GM18868 (cell line): ENCODE measurements around the gene KRTAP19-1.
"Not testable (repeated sequence)": the region's sequence is repeated elsewhere in the genome, so short reads cannot be mapped to it uniquely, and the experiment has no call there.

Experiments used
- ATAC-seq: cut with Tn5 transposase; IDR thresholded peaks from one replicate; pipeline ENCODE4 v1.9.1; 2021; ENCODE audit warnings: mild to moderate bottlenecking, moderate library complexity; ENCODE audit not compliant: unreplicated experiment

Gene KRTAP19-1

DNA sequence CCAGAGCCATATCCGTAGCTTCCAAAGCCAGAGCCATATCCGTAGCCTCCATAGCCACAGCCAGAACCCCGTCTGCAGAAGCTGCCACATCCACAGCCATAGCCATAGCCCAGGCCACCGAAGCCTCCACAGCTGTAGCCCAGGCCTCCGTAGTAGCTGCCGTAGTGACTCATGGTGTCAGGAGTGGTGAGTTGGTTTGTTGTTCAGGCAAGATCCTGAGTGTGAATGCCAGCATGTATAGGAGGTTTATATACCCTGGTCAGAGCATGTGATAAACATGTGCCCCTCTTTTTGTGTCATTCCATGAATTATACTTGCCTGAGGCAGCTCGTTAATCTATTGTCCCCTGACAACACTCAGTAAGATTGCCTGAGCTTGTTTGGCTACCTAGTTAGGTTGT, at the start of gene KRTAP19-1:
Gene KRTAP19-1, minus strand, starts transcription at position 223 of the 400 bp plus-strand sequence. Its CDS starts 50 bp downstream, at position 173.
- ATAC-seq, result no peak

DNA sequence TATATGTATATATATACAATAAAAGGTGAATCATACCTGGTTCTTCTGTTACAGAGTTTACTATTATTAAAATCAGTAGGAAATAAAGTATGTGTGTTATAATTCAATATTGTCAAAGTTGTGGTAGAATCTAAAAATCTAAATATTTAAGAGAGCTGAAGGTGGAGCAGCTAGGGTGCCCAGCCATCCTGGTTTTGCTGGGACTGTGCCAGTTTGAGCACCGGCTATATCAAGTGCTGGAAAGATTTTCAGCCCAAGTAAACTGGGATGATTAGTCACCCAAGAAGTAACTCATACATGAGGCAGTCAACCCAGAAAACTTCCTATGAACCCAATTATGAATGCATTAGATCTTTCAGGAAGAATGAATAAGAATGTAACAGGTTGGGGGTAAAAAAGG, 38.7 kb upstream of the KRTAP19-1 start:
- ATAC-seq, result no peak

DNA sequence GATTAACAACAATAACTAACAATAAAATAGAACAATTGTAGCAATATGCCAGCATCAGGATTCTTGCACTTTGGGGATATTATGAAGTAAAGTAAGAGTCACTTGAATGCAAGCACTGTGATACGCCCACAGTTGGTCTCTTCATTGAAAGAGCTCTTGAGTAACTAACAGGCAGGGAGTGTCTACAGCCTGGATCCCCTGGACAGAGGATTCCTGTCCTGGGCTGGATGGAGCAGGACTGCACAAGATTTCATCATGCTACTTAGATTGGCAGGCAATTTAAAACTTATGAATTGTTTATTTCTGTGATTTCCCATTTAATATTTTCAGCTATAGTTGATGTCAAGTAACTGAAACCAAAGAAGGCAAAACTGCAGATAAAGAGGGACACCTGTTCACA, 35.5 kb upstream of the KRTAP19-1 start:
- no peak for ATAC-seq

DNA sequence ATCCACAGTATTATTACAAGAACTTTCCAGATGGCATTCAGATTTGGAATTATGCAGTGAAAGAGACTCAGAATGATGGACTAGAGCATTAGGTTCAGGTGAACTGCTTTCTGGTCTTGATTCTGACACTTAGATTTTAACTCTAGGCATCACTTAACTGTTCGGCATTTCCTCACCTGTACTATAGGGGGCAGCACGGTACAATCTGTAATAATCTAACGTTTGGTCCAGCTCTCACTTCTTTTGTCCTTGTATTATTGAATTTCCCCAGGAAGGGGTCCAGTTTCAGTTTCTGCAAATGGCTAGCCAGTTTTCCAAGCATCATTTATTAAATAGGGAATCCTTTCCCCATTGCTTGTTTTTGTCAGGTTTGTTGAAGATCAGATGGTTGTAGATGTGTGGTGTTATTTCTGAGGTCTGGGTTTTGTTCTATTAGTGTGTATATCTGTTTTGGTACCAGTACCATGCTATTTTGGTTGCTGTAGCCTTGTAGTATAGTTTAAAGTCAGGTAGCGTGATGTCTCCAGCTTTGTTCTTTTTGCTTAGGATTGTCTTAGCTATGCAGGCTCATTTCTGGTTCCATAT, 25.5 kb upstream of the KRTAP19-1 start:
- not testable (repeated sequence) for ATAC-seq

DNA sequence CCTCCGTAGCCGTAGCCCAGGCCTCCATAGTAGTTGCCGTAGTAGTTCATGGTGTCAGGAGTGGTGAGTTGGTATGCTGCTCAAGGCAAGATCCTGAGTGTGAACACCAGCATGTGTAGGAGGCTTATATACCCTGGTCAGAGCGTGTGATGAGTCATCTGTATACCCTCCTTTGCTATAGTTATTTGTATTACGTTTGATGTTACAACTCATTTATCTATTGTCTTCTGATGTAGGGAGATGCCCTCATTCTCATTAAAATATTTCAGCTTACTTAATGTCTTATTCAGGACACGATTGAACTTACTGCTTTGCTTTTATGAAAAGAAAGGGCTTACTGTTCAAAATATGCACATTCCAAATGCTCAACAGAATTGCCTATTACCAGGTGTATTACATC, 21.9 kb upstream of the KRTAP19-1 start, which contains the start of gene KRTAP19-5:
Gene KRTAP19-5, minus strand, starts transcription at position 101 of the 400 bp plus-strand sequence. Its CDS starts 51 bp downstream, at position 50.
- no peak for ATAC-seq

DNA sequence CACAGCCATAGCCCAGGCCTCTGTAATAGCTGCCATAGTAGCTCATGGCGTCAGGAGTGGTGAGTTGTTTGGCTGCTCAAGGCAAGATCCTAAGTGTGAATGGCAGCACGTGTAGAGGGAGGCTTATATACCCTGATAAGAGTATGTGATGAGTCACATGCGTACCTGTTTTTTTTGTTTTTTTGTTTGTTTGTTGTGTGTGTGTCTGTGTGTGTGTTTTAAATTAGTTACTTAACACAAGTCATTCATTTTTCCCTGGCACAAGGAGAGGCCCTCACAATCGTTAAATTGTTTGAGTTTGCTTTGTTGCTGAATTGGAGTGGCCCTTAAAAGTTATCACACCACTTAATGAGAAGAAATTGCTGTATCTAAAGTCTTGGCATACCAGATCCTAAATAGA, 16.9 kb upstream of the KRTAP19-1 start, which contains the start of gene KRTAP19-4:
Gene KRTAP19-4, minus strand, starts transcription at position 101 of the 400 bp plus-strand sequence. Its CDS starts 55 bp downstream, at position 46.
- ATAC-seq, result no peak

DNA sequence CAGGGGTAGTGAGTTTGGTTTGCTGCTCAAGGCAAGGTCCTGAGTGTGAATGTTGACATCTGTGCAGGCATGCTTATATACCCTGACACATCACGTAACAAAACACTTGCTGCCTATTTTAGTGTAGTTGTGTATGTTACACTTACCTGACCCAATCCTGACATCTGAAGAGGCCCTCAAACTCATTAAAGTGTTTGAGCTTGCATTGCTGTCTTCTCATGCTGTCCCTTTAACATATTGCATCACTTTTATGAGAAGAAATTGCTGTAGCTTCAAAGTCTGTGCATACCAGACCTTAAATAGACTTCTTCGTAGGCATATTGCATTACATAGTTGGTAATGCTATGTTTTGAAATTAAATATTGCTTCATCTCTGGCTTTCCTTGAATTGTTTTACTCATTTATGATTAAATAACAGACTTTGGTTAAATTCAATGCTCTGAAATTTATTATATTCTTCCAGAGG, 11.8 kb upstream of the KRTAP19-1 start, which contains the start of gene KRTAP19-3:
Gene KRTAP19-3, minus strand, starts transcription at position 51 of the 466 bp plus-strand sequence. CDS start 56 bp downstream, outside the sequence.
- ATAC-seq, result no peak

DNA sequence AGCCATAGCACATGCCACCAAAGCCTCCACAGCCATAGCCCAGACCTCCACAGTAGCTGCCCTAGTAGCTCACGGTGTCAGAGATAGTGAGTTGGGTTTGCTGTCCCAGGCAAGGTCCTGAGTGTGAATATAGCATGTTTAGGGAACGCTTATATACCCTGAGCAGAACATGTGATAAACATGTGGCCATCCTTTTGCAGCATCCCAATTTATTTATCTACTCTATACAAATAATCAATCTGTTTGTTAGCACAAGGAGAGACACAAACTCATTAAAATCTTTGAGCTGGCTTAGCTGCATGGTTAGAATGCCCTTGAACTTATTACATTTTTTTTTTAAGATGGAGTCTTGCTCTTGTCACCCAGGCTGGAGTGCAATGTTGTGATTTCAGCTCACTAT, 7.2 kb upstream of the KRTAP19-1 start, which contains the start of gene KRTAP19-2:
Gene KRTAP19-2, minus strand, starts transcription at position 101 of the 400 bp plus-strand sequence. Its CDS starts 88 bp downstream, at position 13.
- ATAC-seq, result no peak

DNA sequence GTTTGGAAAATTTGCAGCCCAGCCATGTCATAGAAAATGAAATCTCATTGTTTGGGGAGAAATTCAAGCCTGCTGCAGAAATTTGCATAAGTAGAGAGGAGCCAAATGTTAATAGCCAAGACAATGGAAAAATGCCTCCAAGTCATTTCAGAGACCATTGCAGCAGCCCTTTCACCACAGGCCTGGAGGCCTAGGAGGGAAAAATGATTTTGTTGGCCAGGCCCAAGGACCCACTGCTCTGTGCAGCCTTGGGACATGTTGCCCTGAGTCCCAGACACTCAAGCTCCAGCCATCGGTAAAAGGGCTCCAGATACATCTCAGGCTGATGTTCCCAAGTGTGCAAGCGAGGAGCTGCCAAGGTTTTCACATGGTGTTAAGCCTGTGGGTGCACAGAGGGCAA, 6.0 kb upstream of the KRTAP19-1 start:
- ATAC-seq, result no peak

DNA sequence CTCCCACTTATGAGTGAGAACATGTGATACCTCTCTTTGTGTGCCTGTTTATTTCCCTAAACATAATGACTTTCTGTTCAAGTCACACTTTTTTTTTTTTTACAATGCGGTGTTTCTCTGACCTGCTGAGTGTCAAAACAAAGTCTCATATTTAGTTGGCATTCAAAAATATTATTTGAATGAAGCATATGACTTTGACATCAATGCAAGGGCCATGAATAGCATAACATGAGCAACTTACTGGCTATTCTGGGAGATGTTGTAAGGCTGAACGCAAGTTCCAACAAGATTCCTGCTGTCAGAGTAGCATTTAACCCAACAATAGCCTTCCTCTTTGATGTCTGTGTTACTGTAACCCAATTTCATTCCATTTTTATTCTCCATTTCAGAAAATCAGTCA, 2.0 kb upstream of the KRTAP19-1 start:
- ATAC-seq, result no peak

DNA sequence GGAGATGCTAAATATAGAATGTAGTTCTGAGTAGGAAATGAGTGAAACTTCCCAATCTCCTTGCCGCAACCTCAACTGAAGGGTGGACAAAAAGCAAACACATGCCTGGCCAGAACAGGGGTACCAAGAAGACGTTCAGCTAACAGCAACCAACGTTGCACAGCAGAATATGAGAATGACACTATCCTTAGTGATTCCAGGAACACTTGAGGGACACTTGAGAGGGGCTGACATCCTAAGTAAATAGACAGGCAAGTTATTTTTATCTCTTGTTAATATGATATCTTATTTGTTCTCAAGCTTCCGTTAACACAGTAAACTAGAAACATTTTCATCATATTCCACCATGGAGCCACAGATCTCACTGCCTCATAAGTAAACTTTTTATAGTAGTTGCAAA, 908 bp downstream of the KRTAP19-1 start:
- no peak for ATAC-seq

DNA sequence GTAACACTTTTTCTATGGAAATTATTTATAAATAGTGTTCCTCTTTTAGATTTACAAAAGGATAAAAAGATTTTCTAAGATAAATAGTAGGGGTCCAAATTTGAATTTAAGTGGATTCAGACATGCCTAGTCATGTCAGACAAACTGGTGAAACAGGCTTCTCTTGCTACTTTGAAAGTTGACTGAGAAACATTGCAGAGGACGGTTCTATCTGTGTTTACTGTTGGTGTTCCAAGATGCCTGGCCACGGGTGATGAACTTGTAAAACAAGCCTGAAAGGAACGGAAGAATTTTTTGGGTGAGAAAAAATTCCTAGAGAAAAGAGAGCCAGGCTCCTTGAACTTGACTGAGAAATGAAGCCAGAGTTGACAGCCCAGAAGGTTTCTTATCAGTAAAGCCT, 2.2 kb downstream of the KRTAP19-1 start:
- ATAC-seq, result no peak

DNA sequence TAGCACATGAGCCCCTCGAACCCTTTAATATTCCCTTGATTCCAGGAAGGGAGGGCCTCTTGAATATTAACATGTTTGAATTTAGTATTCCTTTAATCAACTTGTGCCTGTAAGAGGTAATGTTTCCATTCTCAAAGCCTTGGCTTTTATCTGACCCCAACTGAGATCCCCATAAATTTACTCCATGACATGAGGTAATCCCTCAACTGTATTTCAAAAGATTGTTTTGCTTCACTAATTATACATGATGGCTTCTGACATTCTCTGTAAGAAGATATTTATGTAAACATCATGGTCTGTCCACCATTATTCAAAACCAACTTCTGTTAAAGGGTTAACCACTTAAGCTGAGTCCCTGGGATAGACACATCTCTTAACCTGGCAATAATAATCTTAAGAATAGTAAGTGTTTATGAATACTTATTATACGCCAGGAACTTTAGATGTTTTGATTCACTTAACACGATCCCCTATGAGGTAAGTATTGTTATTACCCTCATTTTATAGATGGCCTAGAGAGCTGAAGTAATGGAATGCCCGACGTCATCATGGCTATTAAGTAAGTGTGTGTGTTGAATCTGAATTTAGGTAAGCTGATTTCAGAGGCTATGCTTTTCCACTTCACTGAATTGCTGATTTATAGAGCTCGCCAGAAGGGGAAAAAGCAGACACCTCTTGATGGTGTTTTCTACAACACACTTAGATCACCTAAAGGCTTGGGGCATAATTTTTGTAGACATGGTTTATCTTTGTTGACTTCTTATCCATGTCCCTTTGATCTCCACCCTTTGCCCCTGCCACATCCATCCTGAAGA, 11.1 kb downstream of the KRTAP19-1 start:
- no peak for ATAC-seq

DNA sequence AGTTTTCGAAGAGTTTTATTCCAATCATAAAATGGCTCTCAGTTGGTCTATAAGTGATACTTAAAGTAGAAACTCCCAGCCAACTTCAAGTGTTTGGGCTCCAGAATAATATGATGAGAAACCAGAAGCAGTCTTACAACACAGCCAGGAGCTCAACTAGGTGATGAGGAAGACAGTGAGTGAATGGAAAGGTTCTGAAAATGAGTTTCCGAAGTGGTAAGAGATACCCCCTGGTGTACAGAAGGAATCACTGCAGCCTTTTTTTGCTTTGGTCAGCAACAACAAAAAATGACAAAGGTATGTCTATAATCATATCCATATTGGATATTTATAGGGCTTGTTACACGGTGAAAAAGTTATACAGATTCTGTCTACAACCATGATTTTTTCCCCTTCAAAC, 16.5 kb downstream of the KRTAP19-1 start:
- ATAC-seq, result no peak

DNA sequence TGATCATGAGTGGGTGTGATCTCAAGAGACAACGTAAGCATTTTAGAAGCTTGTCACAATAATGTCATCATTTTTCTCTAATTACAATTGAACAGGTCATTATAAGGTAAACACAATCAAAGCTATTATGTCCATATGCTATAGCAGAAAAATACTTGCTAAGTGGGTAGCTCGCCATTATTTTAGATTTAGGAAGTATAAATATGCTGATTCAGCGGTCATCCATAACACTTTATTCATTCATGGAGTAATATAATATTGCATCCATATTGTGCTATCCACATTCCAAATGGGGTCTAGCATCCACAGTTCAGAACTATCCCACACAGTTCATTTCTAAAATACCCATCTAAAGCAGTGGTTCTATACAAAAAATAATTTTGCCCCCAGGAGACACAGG, 31.7 kb downstream of the KRTAP19-1 start:
- no peak for ATAC-seq

DNA sequence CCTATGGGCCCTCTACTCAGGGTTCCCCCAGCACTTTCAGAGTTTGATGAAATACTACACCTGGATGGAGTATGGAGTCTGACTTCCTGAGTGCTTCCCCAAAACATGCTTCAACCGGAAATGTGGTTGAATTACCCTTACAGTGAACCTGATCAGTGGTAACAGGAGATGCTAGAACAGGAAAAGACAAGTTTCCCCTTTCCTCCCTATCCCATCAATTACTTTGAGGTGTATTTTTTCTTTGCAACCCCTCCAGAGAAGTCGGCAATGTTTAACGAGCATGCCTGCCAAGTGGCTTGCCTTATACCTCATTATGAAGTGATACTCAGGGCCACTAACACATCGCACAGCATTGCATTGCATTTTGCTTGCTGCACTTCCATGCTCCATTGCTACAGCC, 33.1 kb downstream of the KRTAP19-1 start:
- no peak for ATAC-seq

DNA sequence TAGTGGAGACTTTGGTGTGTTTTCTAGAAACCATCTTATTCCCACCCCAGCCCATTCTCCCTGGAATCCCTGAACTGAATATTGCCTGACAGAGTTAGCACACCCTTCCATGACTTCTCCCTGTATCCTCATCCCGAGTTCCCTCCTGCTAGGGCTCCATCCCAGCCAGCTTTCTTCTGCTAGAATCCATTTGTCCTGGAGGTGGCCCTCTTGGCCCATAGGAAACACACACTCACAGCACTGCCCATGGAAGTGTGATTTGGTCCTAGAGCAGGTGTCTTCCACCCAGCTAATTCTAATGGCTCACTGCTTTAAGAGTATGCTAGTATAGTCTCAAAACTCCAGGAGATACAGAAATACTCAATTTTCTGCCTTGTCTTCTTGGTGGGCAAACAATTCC, 36.0 kb downstream of the KRTAP19-1 start:
- ATAC-seq, result no peak

DNA sequence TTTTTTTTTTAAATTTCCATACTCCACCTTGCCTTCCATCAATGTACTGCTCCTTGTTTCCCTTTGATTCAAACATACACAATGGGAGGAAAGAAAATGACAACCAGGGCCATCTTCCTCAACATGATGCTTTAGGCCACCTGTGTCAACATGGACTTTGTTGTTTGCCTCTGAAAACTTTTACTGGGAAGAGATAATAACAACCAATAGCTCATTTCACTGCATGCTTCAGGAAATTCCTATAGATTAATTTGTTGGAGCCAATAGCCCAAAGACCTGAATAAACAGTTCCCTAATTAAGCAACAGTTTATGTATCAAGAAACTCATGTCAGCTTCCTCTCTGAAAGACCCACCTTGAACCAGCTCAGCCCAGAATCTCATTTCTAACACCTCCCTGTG, 36.9 kb downstream of the KRTAP19-1 start:
- no peak for ATAC-seq

DNA sequence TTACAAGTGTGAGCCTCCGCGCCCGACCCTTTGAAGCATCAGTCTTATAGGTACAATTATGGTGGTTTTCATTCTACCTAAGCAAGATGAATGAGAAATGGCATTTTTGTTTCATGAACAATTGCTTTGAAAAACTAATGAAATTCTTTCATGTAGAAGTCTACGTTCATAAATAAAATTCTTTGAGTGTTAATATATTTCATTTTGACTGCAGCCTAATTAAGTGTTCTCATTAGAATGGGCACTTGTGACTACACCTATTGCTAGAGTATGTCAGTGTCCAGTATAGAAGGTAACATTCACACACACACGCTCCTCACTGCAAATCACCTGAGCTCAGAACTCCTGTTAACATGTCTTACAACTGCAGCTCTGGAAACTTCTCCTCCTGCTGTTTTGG, 40.2 kb downstream of the KRTAP19-1 start, which contains the start of gene KRTAP15-1:
Gene KRTAP15-1, plus strand, starts transcription at position 301 of the 400 bp plus-strand sequence. Its CDS starts 53 bp downstream, at position 354.
- ATAC-seq, result no peak

DNA sequence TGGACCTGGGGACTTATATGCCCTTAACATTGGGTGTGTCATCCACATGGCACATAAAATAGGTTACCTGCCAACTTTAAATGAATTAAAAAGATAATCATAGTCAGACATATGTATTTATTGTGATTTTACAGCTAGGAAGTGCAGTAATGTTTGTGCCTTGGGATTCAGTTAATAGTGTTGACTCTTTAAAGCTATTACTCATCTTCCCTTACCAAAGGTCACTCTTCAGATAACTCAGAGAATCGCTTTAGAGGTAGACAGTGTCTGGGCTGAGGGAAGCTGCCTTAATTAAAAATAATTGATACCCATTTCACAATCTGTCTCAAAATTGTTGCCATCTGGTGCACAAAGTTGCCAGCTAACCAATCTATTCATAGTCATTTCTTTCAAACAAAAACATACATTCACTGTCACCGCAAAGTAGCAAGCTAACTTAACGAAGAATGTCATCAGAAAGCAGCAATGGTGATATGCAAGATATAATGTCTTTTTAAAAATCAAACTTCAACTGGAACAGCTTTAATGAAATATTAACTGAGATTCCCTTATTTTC, 43.1 kb downstream of the KRTAP19-1 start:
- ATAC-seq, result no peak

DNA sequence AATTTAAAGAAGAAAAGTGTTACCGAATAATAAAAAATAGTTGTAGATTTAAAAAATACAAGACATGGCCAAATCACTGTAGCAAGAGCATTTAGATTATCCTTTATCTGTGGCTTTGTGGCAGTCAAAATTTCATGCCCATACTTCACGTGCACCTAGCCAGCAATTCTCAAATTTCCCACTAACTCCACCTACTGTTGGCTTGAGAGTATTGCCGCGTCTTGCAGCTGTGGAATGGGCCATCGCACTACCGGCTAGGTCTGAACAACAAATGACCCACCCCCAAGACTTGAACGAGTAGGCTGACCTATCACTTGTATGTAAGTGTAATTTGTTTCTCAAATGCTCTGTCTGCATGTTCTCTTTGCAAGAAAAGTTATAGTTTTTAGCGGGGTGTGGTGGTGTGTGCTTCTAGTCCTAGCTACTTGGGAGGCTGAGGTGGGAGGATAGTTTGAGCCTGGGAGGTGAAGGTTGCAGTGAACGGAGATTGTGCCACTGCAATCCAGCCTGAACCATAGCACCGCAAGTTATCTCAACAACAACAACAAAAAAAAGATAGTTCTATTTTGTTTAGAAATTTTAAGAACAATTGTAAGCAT, 46.0 kb downstream of the KRTAP19-1 start:
- ATAC-seq, result peak; percentile 98
